Stimulated activated CD4-positive, alpha-beta T cell treated with anti-CD3 and anti-CD28 coated beads, Interleukin-2, amount 100 ng/mL, for 48 hours (primary cell): Measurements from ENCODE around the gene DDX59.
A peak's percentile ranks its signal among the peaks of the same experiment; 100 is the strongest.

Experiments used
- DNase-seq, 2 donors: peaks; one replicate each; pipeline ENCODE4 v3.0.0-alpha.2; 2020

DDX59 gene

GRCh38 chr1:200628223-200628881 lies 41.4 kb downstream of the DDX59 start:
- peak; percentile 26 to 47 for DNase-seq

DNA sequence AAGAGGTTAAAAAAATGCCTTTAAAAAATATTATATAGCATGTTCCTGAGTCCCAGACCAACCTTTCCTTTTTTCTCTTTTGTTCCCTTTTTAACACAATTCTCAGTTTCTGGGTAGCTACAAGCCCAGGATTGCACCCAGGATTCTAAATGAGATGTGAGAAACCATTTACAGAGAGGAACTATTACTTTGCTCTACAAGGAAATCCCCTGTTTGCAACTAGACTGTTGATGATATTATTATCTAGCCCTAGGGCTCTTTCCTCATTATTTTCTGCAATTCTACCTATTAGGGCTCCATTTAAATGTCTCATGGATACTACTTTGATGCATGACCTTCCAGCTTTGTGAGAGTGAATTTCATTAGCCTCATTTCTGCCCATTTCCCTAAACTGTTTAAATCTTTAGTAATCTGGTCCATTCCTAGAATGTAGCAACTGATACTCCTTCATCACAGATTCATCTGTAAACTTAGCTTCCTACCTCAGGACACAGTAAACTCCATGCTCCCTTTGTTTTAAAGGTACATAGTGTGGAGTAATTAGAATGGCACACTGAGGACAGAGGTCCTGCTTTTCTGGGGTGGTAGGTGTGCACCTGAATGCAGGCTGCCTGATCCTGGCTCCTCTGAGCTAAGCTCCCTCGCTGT lies 42.0 kb downstream of the DDX59 start:
- DNase-seq, result no peak

GRCh38 chr1:200626853-200627534 lies 42.7 kb downstream of the DDX59 start:
- no peak for DNase-seq

DNA sequence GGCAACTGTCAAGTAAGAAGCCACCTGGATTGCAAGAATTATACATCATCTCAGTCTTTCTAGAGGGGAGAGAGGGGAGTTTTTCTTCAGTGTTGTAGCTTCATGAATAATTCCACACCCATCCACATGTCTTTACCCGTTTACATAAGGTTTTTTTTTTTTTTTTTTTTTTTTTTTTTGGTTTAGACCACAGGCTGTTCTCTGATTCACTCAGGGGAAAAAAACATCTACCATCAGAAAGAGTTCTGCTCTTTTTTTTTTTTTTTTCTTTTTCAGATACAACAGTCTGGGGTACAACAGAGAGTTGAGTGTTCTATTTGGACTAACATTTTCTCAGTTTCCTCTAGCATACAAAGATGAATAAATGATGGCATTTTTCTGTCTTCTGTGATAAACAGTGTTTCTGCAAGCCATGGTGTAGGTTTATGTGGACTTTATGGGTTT lies 44.3 kb downstream of the DDX59 start:
- no peak for DNase-seq

DNA sequence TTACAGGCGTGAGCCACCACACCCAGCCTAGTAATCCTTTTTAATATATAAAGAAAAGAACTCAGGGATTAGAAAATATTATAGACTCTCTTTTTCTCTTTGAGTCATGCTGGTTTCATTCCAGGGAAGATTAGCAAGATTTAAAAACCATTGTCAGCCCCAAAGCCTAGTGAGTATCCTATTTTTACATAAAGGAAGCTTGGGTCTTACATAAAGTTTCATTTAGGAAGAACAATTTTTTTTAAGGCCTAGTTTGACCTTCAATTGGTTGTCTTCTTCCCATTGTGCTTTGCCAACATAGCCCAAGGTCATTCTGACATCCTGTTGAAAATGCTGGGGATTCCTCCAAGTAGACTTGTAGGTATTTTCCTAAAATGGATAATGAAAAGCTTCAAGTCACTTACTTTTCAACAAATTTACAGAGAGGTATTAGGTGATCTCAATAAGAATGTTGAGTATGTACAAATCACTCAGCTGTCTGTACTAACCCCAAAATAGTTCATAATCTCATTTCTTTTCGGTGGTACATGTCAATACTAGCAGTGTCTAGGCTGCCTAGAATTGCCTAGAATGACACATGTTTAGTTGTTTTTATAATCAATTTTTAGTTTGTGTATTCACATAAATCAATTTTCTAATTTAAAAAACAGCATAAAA lies 44.9 kb downstream of the DDX59 start:
- no peak for DNase-seq

GRCh38 chr1:200620273-200621131 lies 49.2 kb downstream of the DDX59 start, which contains the start of gene KIF14:
KIF14 (minus strand) TSS chr1:200620751; CDS start chr1:200618723, 2,028 bp downstream.
- peak; percentile 83 to 85 for DNase-seq

DNA sequence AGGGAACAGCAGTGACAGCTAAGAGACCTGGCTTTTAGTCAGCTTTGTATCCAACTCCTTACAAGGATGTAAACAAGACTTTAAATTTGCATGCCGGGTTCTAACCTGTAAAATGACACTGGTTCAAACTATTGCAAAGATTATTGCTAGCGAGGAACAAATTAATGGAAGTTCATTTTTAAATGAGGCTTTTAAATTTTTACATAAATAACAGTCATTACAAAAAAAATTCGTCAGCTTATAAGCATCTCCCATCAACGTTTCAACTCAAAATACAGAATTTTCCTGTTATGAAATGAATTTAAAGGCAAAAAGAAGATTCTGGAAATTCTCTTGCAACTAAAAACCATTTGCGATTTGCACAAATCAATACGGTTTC lies 49.8 kb downstream of the DDX59 start:
- no peak for DNase-seq

DNA sequence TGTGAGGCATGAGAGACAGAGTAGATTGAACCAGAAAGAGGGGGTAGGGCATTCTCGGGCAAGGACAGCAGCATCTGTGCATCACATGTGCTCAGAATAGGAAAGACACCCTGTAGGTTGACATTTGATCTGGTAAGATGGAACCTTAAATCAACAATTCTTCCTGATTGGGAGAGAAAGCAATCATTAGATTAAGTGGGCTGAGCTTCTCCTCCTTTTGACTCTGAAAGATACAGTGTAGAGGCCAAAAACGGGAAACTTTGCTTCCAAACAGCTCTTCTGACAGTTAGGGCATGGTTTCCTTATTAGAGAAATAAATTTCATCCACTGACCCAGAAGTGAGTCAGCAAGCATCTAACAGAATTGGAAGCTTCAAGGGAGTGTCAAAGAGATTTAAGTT lies 58.9 kb downstream of the DDX59 start:
- no peak for DNase-seq

GRCh38 chr1:200602632-200603031 lies 67.1 kb downstream of the DDX59 start:
- no peak for DNase-seq
